Measurements from ENCODE around the gene STUM.

The STUM gene

GRCh38 chr1:226622012-226622411, 73.4 kb downstream of the STUM start:
- H3K36me3 Mint-ChIP-seq (ENCODE audit: low read depth): peaks cover 4% of the 10 kb centered on the region
- H3K27ac Mint-ChIP-seq: no peak overlapping the region
- DNase-seq (no peak), ATAC-seq (no peak)
- H3K4me3 Mint-ChIP-seq: no peak overlapping the region
- H3K27me3 Mint-ChIP-seq: no peaks in the 10 kb centered on the region
- no peaks in the 10 kb centered on the region for H3K9me3 Mint-ChIP-seq
- H3K4me1 Mint-ChIP-seq: peaks cover 13% of the 10 kb centered on the region

- DNase-seq (no peak), ATAC-seq (no peak)
- Mint-ChIP-seq H3K36me3 (ENCODE audit: low read depth) (peaks cover 8% of the 10 kb centered on the region), H3K27ac (no peak overlapping the region), H3K4me1 (peaks cover 30% of the 10 kb centered on the region), H3K27me3 (no peaks in the 10 kb centered on the region), H3K4me3 (no peak overlapping the region), H3K9me3 (no peaks in the 10 kb centered on the region)
These were observed 76.0 kb downstream of the STUM start for GRCh38 chr1:226624526-226624925.

- DNase-seq: no peak
- H3K36me3 Mint-ChIP-seq (ENCODE audit: low read depth): peaks cover 8% of the 10 kb centered on the region
- no peaks in the 10 kb centered on the region for H3K27me3 Mint-ChIP-seq
- ATAC-seq: no peak
- no peak overlapping the region for H3K4me3 Mint-ChIP-seq
- H3K27ac Mint-ChIP-seq: no peak overlapping the region
- H3K9me3 Mint-ChIP-seq: no peaks in the 10 kb centered on the region
- peaks cover 30% of the 10 kb centered on the region for H3K4me1 Mint-ChIP-seq
These were observed 76.8 kb downstream of the STUM start for GRCh38 chr1:226625326-226625725.

DNA sequence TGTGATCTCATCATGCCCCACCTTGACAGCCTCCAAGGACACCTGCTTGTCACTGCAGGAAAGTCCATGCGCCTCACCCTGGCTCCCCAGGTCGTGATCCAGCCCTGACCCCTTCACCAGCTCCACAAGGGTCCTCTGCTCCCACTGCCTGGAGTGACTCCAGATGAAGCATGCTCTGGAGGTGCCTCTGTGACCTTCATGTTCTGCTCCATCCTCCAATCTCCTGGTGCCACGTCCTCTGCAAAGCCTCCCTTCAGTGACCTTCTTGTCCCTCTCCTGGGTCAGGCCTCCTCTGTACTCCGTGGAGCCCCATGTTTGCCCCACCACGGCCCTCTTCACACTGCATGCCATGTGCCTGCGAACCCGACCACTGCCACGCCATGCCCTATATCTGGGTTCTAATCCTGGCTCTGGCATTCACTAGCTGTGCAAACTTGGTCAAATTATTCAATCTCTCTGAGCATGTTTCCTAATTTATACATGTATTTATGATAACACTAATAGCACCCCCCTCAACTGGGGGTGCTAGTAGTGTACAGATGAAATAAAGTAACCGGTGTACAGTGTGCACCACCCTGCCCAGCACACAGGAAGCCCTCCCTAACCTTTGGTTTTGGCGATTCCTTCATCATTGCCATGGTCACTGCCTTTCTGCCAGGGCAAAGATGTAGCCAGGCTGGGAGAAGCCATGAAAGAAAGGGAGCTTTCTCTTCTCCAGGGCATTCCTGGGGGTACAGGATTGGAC, 77.4 kb downstream of the STUM start:
- H3K27me3 Mint-ChIP-seq: no peaks in the 10 kb centered on the region
- peak; percentile 42 for ATAC-seq
- peaks cover 33% of the 10 kb centered on the region for H3K4me1 Mint-ChIP-seq
- no peak for DNase-seq
- no peaks in the 10 kb centered on the region for H3K9me3 Mint-ChIP-seq
- H3K27ac Mint-ChIP-seq: peak overlapping the region; percentile 84
- H3K36me3 Mint-ChIP-seq (ENCODE audit: low read depth): peaks cover 8% of the 10 kb centered on the region
- H3K4me3 Mint-ChIP-seq: peak overlapping the region; percentile 5

DNA sequence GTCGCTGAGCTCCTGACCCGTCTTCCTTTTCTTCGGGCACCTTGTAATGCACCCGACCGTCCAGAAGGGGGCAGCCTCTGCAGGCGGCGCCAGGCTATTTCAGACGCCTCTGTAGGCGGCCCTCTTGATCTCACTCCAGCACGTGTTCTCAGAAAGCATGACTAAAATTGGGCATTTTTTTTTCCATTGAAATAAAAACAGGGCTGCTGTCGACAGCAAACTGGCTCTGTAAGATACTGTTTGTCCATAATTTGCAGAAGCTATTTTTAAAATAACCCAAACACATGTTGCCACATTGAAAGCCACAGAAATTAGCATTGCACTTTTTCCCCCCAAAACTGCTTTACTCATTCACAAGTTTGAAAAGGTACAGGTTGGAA, 78.0 kb downstream of the STUM start:
- peaks cover 8% of the 10 kb centered on the region for H3K36me3 Mint-ChIP-seq (ENCODE audit: low read depth)
- peak; percentile 83 for DNase-seq
- no peaks in the 10 kb centered on the region for H3K27me3 Mint-ChIP-seq
- H3K4me3 Mint-ChIP-seq: peak overlapping the region; percentile 5
- H3K4me1 Mint-ChIP-seq: peaks cover 35% of the 10 kb centered on the region
- peak; percentile 77 for ATAC-seq
- H3K27ac Mint-ChIP-seq: peak overlapping the region; percentile 84
- H3K9me3 Mint-ChIP-seq: no peaks in the 10 kb centered on the region

- peak overlapping the region; percentile 5 for H3K4me3 Mint-ChIP-seq
- H3K4me1 Mint-ChIP-seq: peaks cover 40% of the 10 kb centered on the region
- peak overlapping the region; percentile 84 for H3K27ac Mint-ChIP-seq
- peaks cover 10% of the 10 kb centered on the region for H3K36me3 Mint-ChIP-seq (ENCODE audit: low read depth)
- H3K9me3 Mint-ChIP-seq: no peaks in the 10 kb centered on the region
- no peaks in the 10 kb centered on the region for H3K27me3 Mint-ChIP-seq
- DNase-seq: no peak
- no peak for ATAC-seq
These were observed 78.6 kb downstream of the STUM start for GRCh38 chr1:226627050-226627755.

- H3K27ac Mint-ChIP-seq: peak overlapping the region; percentile 84
- no peaks in the 10 kb centered on the region for H3K9me3 Mint-ChIP-seq
- H3K36me3 Mint-ChIP-seq (ENCODE audit: low read depth): peaks cover 16% of the 10 kb centered on the region
- H3K27me3 Mint-ChIP-seq: no peaks in the 10 kb centered on the region
- DNase-seq (no peak), ATAC-seq (peak; percentile 41)
- peaks cover 49% of the 10 kb centered on the region for H3K4me1 Mint-ChIP-seq
- no peak overlapping the region for H3K4me3 Mint-ChIP-seq
These were observed 79.5 kb downstream of the STUM start for GRCh38 chr1:226627924-226628611.

GRCh38 chr1:226628612-226629155, 80.1 kb downstream of the STUM start:
- Mint-ChIP-seq H3K4me3 (no peak overlapping the region), H3K9me3 (no peaks in the 10 kb centered on the region), H3K27me3 (no peaks in the 10 kb centered on the region), H3K36me3 (ENCODE audit: low read depth) (peaks cover 16% of the 10 kb centered on the region), H3K27ac (peak overlapping the region; percentile 84), H3K4me1 (peaks cover 55% of the 10 kb centered on the region)
- ATAC-seq: no peak
- no peak for DNase-seq

DNA sequence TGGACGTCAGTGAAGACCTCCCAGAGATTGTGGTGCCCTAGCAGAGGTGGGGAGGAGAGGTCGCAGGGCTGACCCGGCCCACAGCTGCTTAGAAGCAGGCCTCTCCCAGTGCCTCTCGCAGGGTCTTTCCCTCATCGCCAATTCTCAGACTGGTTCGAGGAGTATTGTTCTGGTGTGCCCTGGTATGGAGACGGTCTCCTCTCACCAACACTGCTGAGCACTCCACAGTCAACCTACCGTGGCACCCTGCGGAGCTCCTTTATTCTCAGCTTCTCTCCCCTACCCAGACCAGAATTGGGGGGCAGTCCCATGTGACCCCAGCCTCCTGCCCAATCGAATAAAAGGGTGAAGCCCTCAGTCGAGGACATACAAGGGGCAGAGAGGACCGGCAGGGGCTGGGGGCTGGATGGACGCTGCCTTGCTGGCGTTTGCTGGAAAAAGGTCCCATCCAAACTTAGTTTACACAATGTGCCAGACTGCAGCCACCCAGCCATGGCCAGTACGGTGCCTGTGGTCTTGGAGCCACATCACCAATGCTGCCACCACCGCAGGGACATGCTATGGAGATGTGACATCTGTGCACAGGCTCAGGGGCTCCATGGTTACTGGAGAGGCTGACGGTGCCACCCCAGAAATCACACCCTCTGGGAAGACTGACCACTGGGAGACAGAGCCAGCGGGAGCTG, 80.8 kb downstream of the STUM start:
- H3K9me3 Mint-ChIP-seq: no peaks in the 10 kb centered on the region
- no peak for DNase-seq
- H3K27ac Mint-ChIP-seq: no peak overlapping the region
- H3K4me3 Mint-ChIP-seq: no peak overlapping the region
- no peak for ATAC-seq
- no peaks in the 10 kb centered on the region for H3K27me3 Mint-ChIP-seq
- peaks cover 18% of the 10 kb centered on the region for H3K36me3 Mint-ChIP-seq (ENCODE audit: low read depth)
- peaks cover 60% of the 10 kb centered on the region for H3K4me1 Mint-ChIP-seq

GRCh38 chr1:226629896-226630550, 81.5 kb downstream of the STUM start:
- Mint-ChIP-seq H3K27ac (no peak overlapping the region), H3K27me3 (no peaks in the 10 kb centered on the region), H3K4me1 (peaks cover 66% of the 10 kb centered on the region), H3K9me3 (no peaks in the 10 kb centered on the region), H3K4me3 (no peak overlapping the region), H3K36me3 (ENCODE audit: low read depth) (peaks cover 20% of the 10 kb centered on the region)
- ATAC-seq: no peak
- no peak for DNase-seq

DNA sequence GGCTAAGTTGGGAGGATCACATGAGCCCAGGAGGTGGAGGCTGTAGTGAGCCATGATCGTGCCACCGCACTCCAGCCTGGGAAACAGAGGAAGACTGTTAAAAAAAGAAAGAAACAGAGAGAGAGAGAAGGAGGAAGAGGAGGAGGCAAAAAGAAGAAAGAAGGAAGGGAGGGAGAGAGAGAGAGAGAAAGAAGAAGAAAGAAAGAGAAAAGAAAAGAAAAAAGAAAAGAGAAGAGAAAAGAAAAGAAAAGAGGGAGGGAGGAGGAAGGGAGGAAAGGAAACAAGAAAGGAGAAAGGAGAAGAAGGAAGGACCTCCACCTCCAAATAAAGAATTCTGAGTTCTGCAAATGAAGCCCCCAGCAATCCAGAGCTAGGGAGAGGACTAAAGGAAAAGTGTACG, 82.0 kb downstream of the STUM start:
- peaks cover 72% of the 10 kb centered on the region for H3K4me1 Mint-ChIP-seq
- no peaks in the 10 kb centered on the region for H3K9me3 Mint-ChIP-seq
- H3K27me3 Mint-ChIP-seq: no peaks in the 10 kb centered on the region
- H3K27ac Mint-ChIP-seq: no peak overlapping the region
- H3K4me3 Mint-ChIP-seq: no peak overlapping the region
- ATAC-seq (no peak), DNase-seq (no peak)
- H3K36me3 Mint-ChIP-seq (ENCODE audit: low read depth): peaks cover 24% of the 10 kb centered on the region

- H3K9me3 Mint-ChIP-seq: no peaks in the 10 kb centered on the region
- no peak overlapping the region for H3K4me3 Mint-ChIP-seq
- H3K27me3 Mint-ChIP-seq: no peaks in the 10 kb centered on the region
- H3K36me3 Mint-ChIP-seq (ENCODE audit: low read depth): peaks cover 24% of the 10 kb centered on the region
- no peak overlapping the region for H3K27ac Mint-ChIP-seq
- DNase-seq (no peak), ATAC-seq (no peak)
- H3K4me1 Mint-ChIP-seq: peaks cover 72% of the 10 kb centered on the region
These were observed 82.9 kb downstream of the STUM start for GRCh38 chr1:226631229-226632000.

DNA sequence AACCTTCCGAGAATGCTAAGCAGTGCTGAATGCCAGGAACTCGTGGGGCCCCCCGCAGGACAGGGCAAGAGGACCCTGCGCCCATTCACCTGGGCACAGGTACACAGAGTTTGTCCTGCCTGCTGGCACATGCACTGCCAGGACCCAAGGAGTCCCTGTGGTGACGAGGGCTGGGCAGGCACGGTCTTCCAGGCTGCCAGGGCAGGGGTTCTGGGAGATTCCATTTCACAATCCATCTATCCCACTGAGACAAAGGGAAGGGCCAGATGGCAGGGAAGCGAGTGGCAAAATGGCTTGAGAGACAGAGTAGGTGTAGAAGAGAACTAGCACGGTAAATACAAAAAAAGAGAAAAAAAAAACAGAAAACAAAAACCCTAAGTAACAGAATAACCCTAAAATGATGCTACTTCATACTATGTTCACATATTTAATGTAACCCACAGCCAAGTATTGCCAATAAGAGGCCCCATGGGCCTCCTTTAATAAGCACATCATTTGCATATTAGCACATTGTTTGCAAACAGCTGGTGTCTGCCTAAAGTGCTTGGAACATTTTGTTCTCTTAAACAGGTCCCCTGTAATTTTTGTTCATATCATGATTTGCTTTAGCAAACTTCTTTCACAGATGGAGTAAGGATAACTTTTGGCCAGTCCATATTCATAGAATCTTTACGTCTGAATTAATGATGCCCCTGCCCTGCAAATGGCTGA, 83.8 kb downstream of the STUM start:
- ATAC-seq: no peak
- H3K27me3 Mint-ChIP-seq: no peaks in the 10 kb centered on the region
- peaks cover 67% of the 10 kb centered on the region for H3K4me1 Mint-ChIP-seq
- H3K9me3 Mint-ChIP-seq: no peaks in the 10 kb centered on the region
- DNase-seq: no peak
- peaks cover 24% of the 10 kb centered on the region for H3K36me3 Mint-ChIP-seq (ENCODE audit: low read depth)
- no peak overlapping the region for H3K4me3 Mint-ChIP-seq
- H3K27ac Mint-ChIP-seq: peak overlapping the region; percentile 92

Measured in activated naive CD8-positive, alpha-beta T cell treated with anti-CD3 and anti-CD28 coated beads, Interleukin-2, amount 50 U/mL, for 24 hours (primary cell).